ENCODE results near the gene NFS1. TPM values are rescaled to one million over a fixed set of nuclear protein-coding genes. Genes with fewer than 3 reads are reported as not detected.

NFS1 gene
- total RNA-seq, 1 experiment from 2014 or later = 75.8 TPM

- TF ChIP-seq EZH2 (IDR thresholded peaks at IDR 0.05; ENCODE audit: low read length, unreplicated experiment) (no peak), CTCF (conservative IDR thresholded peaks at IDR 0.05; ENCODE audit: low read depth, low read length) (no peak), EZH2phosphoT487 (IDR thresholded peaks at IDR 0.05; ENCODE audit: borderline replicate concordance, low read length) (no peak)
- no TSS peak for BruUV-seq (replicated peaks)
- ChIA-PET POLR2A (ENCODE audit: unreplicated experiment) (interaction anchor here (0.6 kb wide), 1 partner anchor 19 kb away, joined by 3 read pairs; no protein-coding TSS in a partner anchor), CTCF (no interaction called here)
- Histone ChIP-seq H3K79me2 (ENCODE audit: low read length) (peaks cover 91% of the 10 kb centered on the region), H3K9ac (ENCODE audit: low read length) (no peak overlapping the region), H3K4me3 (ENCODE audit: low read length) (no peak overlapping the region), H3K4me1 (ENCODE audit: insufficient read depth, low read length) (no peaks in the 10 kb centered on the region), H3F3A (ENCODE audit: low read length, unreplicated experiment) (no peaks in the 10 kb centered on the region), H3K9me2 (replicated peaks; ENCODE audit: low read length) (no peaks in the 10 kb centered on the region), H4K20me1 (ENCODE audit: low read length) (peaks cover 10% of the 10 kb centered on the region; the same call in 1 of the 2 replicates), H2AFZ (ENCODE audit: low read length) (no peak overlapping the region), H3K9me3 (ENCODE audit: low read length) (no peaks in the 10 kb centered on the region), H3K4me2 (ENCODE audit: low read length) (no peak overlapping the region), H3K27ac (ENCODE audit: low read length) (no peak overlapping the region), H3K36me3 (ENCODE audit: low read depth, low read length) (no peaks in the 10 kb centered on the region), H3K27me3 (ENCODE audit: low read length) (no peaks in the 10 kb centered on the region)
- intact Hi-C loops (cut with micrococcal nuclease) = no loop called here
- ATAC-seq = no peak
- DNase-seq = no peak
Observed at GRCh38 chr20:35644806-35645205, 54.3 kb downstream of the NFS1 start.

GRCh38 chr20:35643045-35643444 lies 56.1 kb downstream of the NFS1 start:
- CTCF ChIA-PET = no interaction called here
- no peak for DNase-seq
- no peaks in the 10 kb centered on the region for H3F3A ChIP-seq (ENCODE audit: low read length, unreplicated experiment)

More at GRCh38 chr20:35643045-35643444, 56.1 kb downstream of the NFS1 start:
- BruUV-seq (replicated peaks) = no TSS peak
- Histone ChIP-seq H3K4me3 (ENCODE audit: low read length) (no peak overlapping the region), H3K79me2 (ENCODE audit: low read length) (peaks cover 91% of the 10 kb centered on the region), H3K27ac (ENCODE audit: low read length) (no peak overlapping the region), H3K9ac (ENCODE audit: low read length) (no peak overlapping the region), H3K4me1 (ENCODE audit: insufficient read depth, low read length) (no peaks in the 10 kb centered on the region), H3K4me2 (ENCODE audit: low read length) (no peak overlapping the region), H3K36me3 (ENCODE audit: low read depth, low read length) (no peaks in the 10 kb centered on the region), H2AFZ (ENCODE audit: low read length) (no peak overlapping the region), H3K9me2 (replicated peaks; ENCODE audit: low read length) (no peaks in the 10 kb centered on the region), H4K20me1 (ENCODE audit: low read length) (0 out of 2 replicates have a peak, but pooled peaks cover 5% of the 10 kb centered on the region), H3K27me3 (ENCODE audit: low read length) (no peaks in the 10 kb centered on the region), H3K9me3 (ENCODE audit: low read length) (no peaks in the 10 kb centered on the region)
- POLR2A ChIA-PET (ENCODE audit: unreplicated experiment) = no interaction called here
- ATAC-seq = no peak; the same call in 1 of the 2 replicates
- intact Hi-C loops (cut with micrococcal nuclease) = no loop called here
- no peak for TF ChIP-seq EZH2 (IDR thresholded peaks at IDR 0.05; ENCODE audit: low read length, unreplicated experiment)
- no peak for TF ChIP-seq EZH2phosphoT487 (IDR thresholded peaks at IDR 0.05; ENCODE audit: borderline replicate concordance, low read length)
- TF ChIP-seq CTCF (conservative IDR thresholded peaks at IDR 0.05; ENCODE audit: low read depth, low read length) = no peak

All from PC-3 (cell line).